Testis (tissue), 2 donors: ENCODE results near the gene NDRG3.

Experiments used
- CTCF ChIP-seq, 3 experiments: fragments of 450-650 bp in 2 of 3; fragments of 200-600 bp in 1 of 3; sonication (generic) in 1 of 3; IDR thresholded peaks; one replicate each; pipeline ENCODE4 v1.5.1; 2016 to 2019; ENCODE audit warnings: antibody characterized with exemption in 3 of 3, mild to moderate bottlenecking in 2 of 3, moderate library complexity in 1 of 3
- POLR2A ChIP-seq: fragments of 450-650 bp; IDR thresholded peaks from one replicate; pipeline ENCODE4 v1.6.1; 2017; ENCODE audit warnings: antibody characterized with exemption, mild to moderate bottlenecking, moderate library complexity

- TF ChIP-seq CTCF (IDR thresholded peaks at IDR 0.05) (no peak), POLR2A (no peak)
Observed at GRCh38 chr20:36779656-36780025, 33.8 kb upstream of the NDRG3 start.
